WTC11 (cell line): Measurements from ENCODE around the gene TCL1B. TPM values are rescaled to one million over a fixed set of nuclear protein-coding genes. Genes with fewer than 3 reads are reported as not detected.

ENCODE experiments used
- ATAC-seq: fragments of 200-7000 bp; cut with Tn5 transposase; 2 replicates; pipeline ENCODE4 v1.10.0; 2021; ENCODE audit warnings: mild to moderate bottlenecking, moderate library complexity
- CTCF ChIA-PET: fragments of 300-600 bp; sonication (Branson Sonifier 250); formaldehyde crosslinking; loops from one replicate; lab custom pipeline; 2021; ENCODE audit warnings: antibody characterized with exemption; lab: Charles Lee
- POLR2A ChIA-PET: fragments of 350-600 bp; sonication (Branson Sonifier 250); formaldehyde crosslinking; loops from one replicate; lab custom pipeline; 2021; ENCODE audit warnings: antibody characterized with exemption; lab: Charles Lee
- DNase-seq: peaks from one replicate; pipeline ENCODE4 v3.0.0; 2021; ENCODE audit warnings: low spot score
- H3K27ac Mint-ChIP-seq: 2 replicates; pipeline ENCODE4 v1.8.0; 2021; ENCODE audit warnings: mixed read lengths
- H3K27me3 Mint-ChIP-seq: 2 replicates; pipeline ENCODE4 v1.8.0; 2021; ENCODE audit warnings: low read depth, mild to moderate bottlenecking, moderate library complexity, mixed read lengths
- H3K36me3 Mint-ChIP-seq: 2 replicates; pipeline ENCODE4 v1.8.0; 2021; ENCODE audit warnings: mixed read lengths
- H3K4me1 Mint-ChIP-seq: 2 replicates; pipeline ENCODE4 v1.8.0; 2022; ENCODE audit warnings: mixed read lengths
- H3K4me3 Mint-ChIP-seq: 2 replicates; pipeline ENCODE4 v1.8.0; 2021; ENCODE audit warnings: mild to moderate bottlenecking, moderate library complexity, mixed read lengths
- H3K9me3 Mint-ChIP-seq: 2 replicates; pipeline ENCODE4 v1.8.0; 2021; ENCODE audit warnings: mixed read lengths
- ATF2 ChIP-seq: sonication (generic); formaldehyde crosslinking; IDR thresholded peaks from 2 replicates; pipeline ENCODE4 v1.8.1; 2022; ENCODE audit warnings: low read depth, missing genetic modification reagents, borderline replicate concordance
- ATF6 ChIP-seq: sonication (generic); formaldehyde crosslinking; IDR thresholded peaks from 2 replicates; pipeline ENCODE4 v1.8.1; 2023; ENCODE audit warnings: mild to moderate bottlenecking, missing genetic modification reagents
- CBFB ChIP-seq: sonication (generic); formaldehyde crosslinking; IDR thresholded peaks from 2 replicates; pipeline ENCODE4 v1.8.1; 2022; ENCODE audit warnings: mild to moderate bottlenecking, low read depth, missing genetic modification reagents
- CREB1 ChIP-seq: sonication (generic); formaldehyde crosslinking; IDR thresholded peaks from 2 replicates; pipeline ENCODE4 v1.8.0; 2023; ENCODE audit warnings: mild to moderate bottlenecking, missing genetic modification reagents
- CTCF ChIP-seq: fragments of 200-600 bp; IDR thresholded peaks from 2 replicates; pipeline ENCODE4 v1.8.0; 2022; ENCODE audit warnings: antibody characterized with exemption
- FOXJ3 ChIP-seq: sonication (generic); formaldehyde crosslinking; IDR thresholded peaks from 2 replicates; pipeline ENCODE4 v1.9.0; 2021; ENCODE audit warnings: missing genetic modification reagents, mild to moderate bottlenecking, borderline replicate concordance
- FOXK1 ChIP-seq: sonication (generic); formaldehyde crosslinking; IDR thresholded peaks from 2 replicates; pipeline ENCODE4 v1.8.0; 2022; ENCODE audit warnings: mild to moderate bottlenecking, moderate library complexity, missing genetic modification reagents
- FOXP4 ChIP-seq: sonication (generic); formaldehyde crosslinking; IDR thresholded peaks from 2 replicates; pipeline ENCODE4 v1.8.0; 2022; ENCODE audit warnings: mild to moderate bottlenecking, missing genetic modification reagents
- GRHL2 ChIP-seq: fragments of 250-450 bp; sonication (Bioruptor Pico); IDR thresholded peaks from 2 replicates; pipeline ENCODE4 v1.8.0; 2022; ENCODE audit warnings: mild to moderate bottlenecking, moderate library complexity; ENCODE audit not compliant: insufficient replicate concordance, severe bottlenecking
- IRF1 ChIP-seq: sonication (generic); formaldehyde crosslinking; IDR thresholded peaks from 2 replicates; pipeline ENCODE4 v1.8.0; 2023; ENCODE audit warnings: missing genetic modification reagents
- NFATC4 ChIP-seq: fragments of 250-450 bp; sonication (Bioruptor Pico); IDR thresholded peaks from 2 replicates; pipeline ENCODE4 v1.9.0; 2021; ENCODE audit warnings: mild to moderate bottlenecking
- TEAD4 ChIP-seq: sonication (generic); formaldehyde crosslinking; IDR thresholded peaks from 2 replicates; pipeline ENCODE4 v1.8.0; 2022; ENCODE audit warnings: mild to moderate bottlenecking, missing genetic modification reagents
- ZBTB43 ChIP-seq: sonication (generic); formaldehyde crosslinking; IDR thresholded peaks from 2 replicates; pipeline ENCODE4 v1.8.1; 2023; ENCODE audit warnings: mild to moderate bottlenecking, missing genetic modification reagents
- ZNF121 ChIP-seq: sonication (generic); formaldehyde crosslinking; IDR thresholded peaks from 2 replicates; pipeline ENCODE4 v1.8.0; 2023; ENCODE audit warnings: missing genetic modification reagents
- ZNF423 ChIP-seq: fragments of 250-450 bp; sonication (Bioruptor Pico); IDR thresholded peaks from 2 replicates; pipeline ENCODE4 v2.1.2; 2022; ENCODE audit warnings: mild to moderate bottlenecking, moderate library complexity
- total RNA-seq: library from RNA; stranded (reverse); gene quantifications from 3 replicates; pipeline ENCODE4 v1.2.3, GENCODE V29; 2021

TCL1B gene
- total RNA-seq, 1 experiment from 2014 or later = 5.7 TPM

- TF ChIP-seq FOXP4 (CRISPR knock-in tag) = no peak
- TF ChIP-seq TEAD4 (CRISPR knock-in tag) = no peak
- TF ChIP-seq CREB1 (CRISPR knock-in tag) = no peak
- no peak for TF ChIP-seq CBFB (CRISPR knock-in tag)
- no peak for TF ChIP-seq FOXJ3
Measured at GRCh38 chr14:95679148-95679815, 6.9 kb upstream of the TCL1B start (continued).

- TF ChIP-seq ZNF121 (CRISPR knock-in tag) = peak; percentile 65; the same call in 1 of the 2 replicates
- no peak for TF ChIP-seq ATF2
- peak; percentile 96 for TF ChIP-seq ZNF423 (CRISPR knock-in tag)
- no peak for ATAC-seq
- H3K9me3 Mint-ChIP-seq = peaks cover 27% of the 10 kb centered on the region
- no peak overlapping the region for H3K4me3 Mint-ChIP-seq
- H3K36me3 Mint-ChIP-seq = peaks cover 11% of the 10 kb centered on the region
- POLR2A ChIA-PET = no interaction called here
- DNase-seq = no peak
- H3K4me1 Mint-ChIP-seq = peaks cover 22% of the 10 kb centered on the region
- H3K27ac Mint-ChIP-seq = no peak overlapping the region
- H3K27me3 Mint-ChIP-seq = peaks cover 22% of the 10 kb centered on the region
- CTCF ChIA-PET = interaction anchor here (0.6 to 3.7 kb wide), 14 partner anchors 13 to 1728 kb away, joined by 3 to 16 read pairs (median 4); no protein-coding TSS in a partner anchor
Measured at GRCh38 chr14:95679998-95680735, 6.1 kb upstream of the TCL1B start.

GRCh38 chr14:95681153-95681552, 5.1 kb upstream of the TCL1B start:
- CTCF ChIA-PET = interaction anchor here (1.7 to 3.7 kb wide), 3 partner anchors 15 to 417 kb away, joined by 9 to 16 read pairs (median 11); no protein-coding TSS in a partner anchor
- Mint-ChIP-seq H3K4me1 (peaks cover 20% of the 10 kb centered on the region), H3K9me3 (peaks cover 18% of the 10 kb centered on the region)

GRCh38 chr14:95683793-95684192, 2.4 kb upstream of the TCL1B start:
- peak; percentile 83 for ATAC-seq
- no peak overlapping the region for H3K27ac Mint-ChIP-seq
- no peak overlapping the region for H3K4me3 Mint-ChIP-seq
- DNase-seq = peak; percentile 75
- peaks cover 12% of the 10 kb centered on the region for H3K27me3 Mint-ChIP-seq
- ChIA-PET CTCF (interaction anchor here (0.6 to 2.3 kb wide), 14 partner anchors 13 to 322 kb away, joined by 3 to 17 read pairs (median 4); no protein-coding TSS in a partner anchor), POLR2A (no interaction called here)
- peaks cover 35% of the 10 kb centered on the region for H3K4me1 Mint-ChIP-seq
- H3K9me3 Mint-ChIP-seq = peaks cover 9% of the 10 kb centered on the region; the same call in 1 of the 2 replicates
- TF ChIP-seq ZBTB43 (CRISPR knock-in tag) (no peak), CTCF (peak; percentile 67; the same call in 1 of the 2 replicates), NFATC4 (CRISPR knock-in tag) (no peak), ATF6 (CRISPR knock-in tag) (no peak), GRHL2 (CRISPR knock-in tag) (no peak), IRF1 (no peak)
- TF ChIP-seq, all 79 proteins: peak for 1
- no peaks in the 10 kb centered on the region for H3K36me3 Mint-ChIP-seq

More at GRCh38 chr14:95681153-95681552, 5.1 kb upstream of the TCL1B start:
- POLR2A ChIA-PET = interaction anchor here (0.6 kb wide), 1 partner anchor 72 kb away, joined by 3 read pairs; no protein-coding TSS in a partner anchor
- no peak overlapping the region for H3K27ac Mint-ChIP-seq
- peaks cover 5% of the 10 kb centered on the region for H3K36me3 Mint-ChIP-seq
- no peak overlapping the region for H3K4me3 Mint-ChIP-seq
- TF ChIP-seq FOXK1 (CRISPR knock-in tag) = no peak
- H3K27me3 Mint-ChIP-seq = peaks cover 21% of the 10 kb centered on the region
- DNase-seq (no peak), ATAC-seq (no peak)
